GM18511 (cell line): ENCODE data around the gene C1orf74.

Experiments used
- ATAC-seq: cut with Tn5 transposase; IDR thresholded peaks from one replicate; pipeline ENCODE4 v1.9.1; 2021; ENCODE audit warnings: mild to moderate bottlenecking, moderate library complexity; ENCODE audit not compliant: unreplicated experiment

The C1orf74 gene

GRCh38 chr1:209772126-209772525 is 12.2 kb downstream of the C1orf74 start:
- no peak for ATAC-seq

GRCh38 chr1:209770636-209771415 is 13.5 kb downstream of the C1orf74 start:
- ATAC-seq = no peak

- no peak for ATAC-seq
Observed at GRCh38 chr1:209769971-209770370, 14.4 kb downstream of the C1orf74 start.

- ATAC-seq = peak; percentile 82
Observed at GRCh38 chr1:209769171-209769904, 15.0 kb downstream of the C1orf74 start.

- peak; percentile 82 for ATAC-seq
Observed at GRCh38 chr1:209768354-209768774, 16.0 kb downstream of the C1orf74 start.

- ATAC-seq = no peak
Observed at GRCh38 chr1:209767706-209768105, 16.7 kb downstream of the C1orf74 start.

- no peak for ATAC-seq
Observed at GRCh38 chr1:209767096-209767495, 17.3 kb downstream of the C1orf74 start.

- no peak for ATAC-seq
Observed at GRCh38 chr1:209766051-209766450, 18.3 kb downstream of the C1orf74 start.

- ATAC-seq = no peak
Observed at GRCh38 chr1:209761011-209761635, 23.2 kb downstream of the C1orf74 start.

GRCh38 chr1:209759829-209760359 is 24.5 kb downstream of the C1orf74 start:
- ATAC-seq = no peak

GRCh38 chr1:209758400-209758799 is 26.0 kb downstream of the C1orf74 start:
- no peak for ATAC-seq

GRCh38 chr1:209756615-209757445 is 27.5 kb downstream of the C1orf74 start:
- peak; percentile 37 for ATAC-seq

- peak; percentile 75 for ATAC-seq
Observed at GRCh38 chr1:209755926-209756614, 28.3 kb downstream of the C1orf74 start, which contains the start of gene TRAF3IP3. TSS of gene TRAF3IP3 (plus strand) at chr1:209756053. CDS start at chr1:209760040, 3,987 bp downstream.

GRCh38 chr1:209755256-209755655 is 29.1 kb downstream of the C1orf74 start:
- no peak for ATAC-seq

GRCh38 chr1:209752890-209753289 is 31.5 kb downstream of the C1orf74 start:
- no peak for ATAC-seq

GRCh38 chr1:209751627-209752231 is 32.6 kb downstream of the C1orf74 start:
- peak; percentile 52 for ATAC-seq

GRCh38 chr1:209749670-209750323 is 34.6 kb downstream of the C1orf74 start:
- no peak for ATAC-seq

- no peak for ATAC-seq
Observed at GRCh38 chr1:209749205-209749604, 35.2 kb downstream of the C1orf74 start.

GRCh38 chr1:209748620-209749019 is 35.7 kb downstream of the C1orf74 start:
- ATAC-seq = no peak
